B cell (primary cell): ENCODE measurements around the gene DRC1. TPM values are rescaled to one million over a fixed set of nuclear protein-coding genes. Genes with fewer than 3 reads are reported as not detected.

Experiments used
- ATAC-seq: fragments of 200-7000 bp; cut with Tn5 transposase; one replicate; pipeline ENCODE4 v1.10.0; 2021; ENCODE audit warnings: low read depth, mild to moderate bottlenecking, moderate number of reproducible peaks, moderate library complexity
- CTCF ChIA-PET: fragments of 350-600 bp; sonication (Branson Sonifier 250); formaldehyde crosslinking; loops from one replicate; lab custom pipeline; 2021; ENCODE audit warnings: antibody characterized with exemption, inconsistent platforms; lab: Charles Lee
- POLR2A ChIA-PET: fragments of 350-600 bp; sonication (Branson Sonifier 250); formaldehyde crosslinking; loops from one replicate; lab custom pipeline; 2021; ENCODE audit warnings: antibody characterized with exemption; lab: Charles Lee
- DNase-seq: peaks from one replicate; pipeline ENCODE4 v3.0.0; 2013
- H2AFZ ChIP-seq: 2 replicates; pipeline ENCODE4 v1.6.1; 2012; ENCODE audit warnings: mild to moderate bottlenecking, low read depth, low read length; ENCODE audit not compliant: insufficient read depth, poor library complexity, severe bottlenecking
- H3K27ac ChIP-seq, 2 donors: 1 replicate in 1 of 2; 2 replicates in 1 of 2; pipeline ENCODE4 v1.5.1; 2012 to 2013; ENCODE audit warnings: low read length in 2 of 2, mild to moderate bottlenecking in 2 of 2, moderate library complexity in 1 of 2
- H3K27me3 ChIP-seq, 4 experiments: fragments of 200-600 bp in 1 of 4; sonication (generic) in 1 of 4; replicated peaks in 1 of 4; 1 replicate in 2 of 4; 2 replicates in 2 of 4; pipeline versions ENCODE4 v1.6.1 to v1.7.0; 2013 to 2016; ENCODE audit warnings: low read length in 3 of 4, mild to moderate bottlenecking in 2 of 4, mixed read lengths in 1 of 4, moderate library complexity in 1 of 4; ENCODE audit not compliant: insufficient read depth in 4 of 4, control insufficient read depth in 3 of 4; ENCODE audit errors: control extremely low read depth in 1 of 4
- H3K36me3 ChIP-seq, 2 experiments: replicated peaks in 1 of 2; 1 replicate in 1 of 2; 2 replicates in 1 of 2; pipeline versions ENCODE4 v1.6.1 to v1.7.1; 2013; ENCODE audit warnings: low read length in 1 of 2; ENCODE audit not compliant: insufficient read depth in 2 of 2, control insufficient read depth in 1 of 2; ENCODE audit errors: control extremely low read depth in 1 of 2, extremely low read depth in 1 of 2
- H3K4me1 ChIP-seq, 2 donors: fragments of 200-600 bp in 1 of 2; sonication (generic) in 1 of 2; 1 replicate in 1 of 2; 2 replicates in 1 of 2; pipeline versions ENCODE4 v1.5.1 to v1.6.1; 2013 to 2017; ENCODE audit warnings: low read length in 2 of 2; ENCODE audit not compliant: control insufficient read depth in 2 of 2, insufficient read depth in 2 of 2
- H3K4me2 ChIP-seq: replicated peaks from 2 replicates; pipeline ENCODE3; 2012; ENCODE audit warnings: mild to moderate bottlenecking, low read depth, low read length; ENCODE audit not compliant: poor library complexity, severe bottlenecking
- H3K4me3 ChIP-seq, 5 experiments: fragments of 200-600 bp in 1 of 5; sonication (generic) in 1 of 5; 1 replicate in 3 of 5; 2 replicates in 2 of 5; pipeline versions ENCODE4 v1.5.1 to v1.7.0; 2011 to 2016; ENCODE audit warnings: low read length in 4 of 5, mild to moderate bottlenecking in 4 of 5, low read depth in 2 of 5, control low read depth in 1 of 5, moderate library complexity in 1 of 5; ENCODE audit not compliant: insufficient read depth in 1 of 5; ENCODE audit errors: control extremely low read depth in 1 of 5, extremely low read depth in 1 of 5
- H3K79me2 ChIP-seq: fragments of 200-600 bp; sonication (generic); one replicate; pipeline ENCODE4 v1.6.0; 2016; ENCODE audit warnings: low read length; ENCODE audit not compliant: control insufficient read depth, insufficient read depth
- H3K9ac ChIP-seq: fragments of 200-600 bp; sonication (generic); 2 replicates; pipeline ENCODE4 v1.6.1; 2017; ENCODE audit warnings: mild to moderate bottlenecking, low read length, moderate library complexity
- H3K9me3 ChIP-seq, 3 donors: one replicate each; pipeline versions ENCODE4 v1.6.1 to v1.7.1; 2013; ENCODE audit warnings: low read length in 2 of 3; ENCODE audit not compliant: control insufficient read depth in 2 of 3, insufficient read depth in 1 of 3; ENCODE audit errors: control extremely low read depth in 1 of 3
- H4K20me1 ChIP-seq: 2 replicates; pipeline ENCODE4 v1.6.0; 2012; ENCODE audit warnings: mild to moderate bottlenecking, low read length; ENCODE audit not compliant: insufficient read depth, control insufficient read depth, poor library complexity, severe bottlenecking
- H3K27ac Mint-ChIP-seq: one replicate; pipeline ENCODE4 v1.8.0; 2021; ENCODE audit warnings: mixed read lengths
- H3K27me3 Mint-ChIP-seq: one replicate; pipeline ENCODE4 v1.8.0; 2021; ENCODE audit warnings: mixed read lengths
- H3K4me1 Mint-ChIP-seq: one replicate; pipeline ENCODE4 v1.8.0; 2021; ENCODE audit warnings: mixed read lengths
- H3K4me3 Mint-ChIP-seq: one replicate; pipeline ENCODE4 v1.8.0; 2021; ENCODE audit warnings: mixed read lengths
- H3K9me3 Mint-ChIP-seq: one replicate; pipeline ENCODE4 v1.8.0; 2022; ENCODE audit warnings: mixed read lengths; ENCODE audit not compliant: insufficient read depth
- CTCF ChIP-seq: fragments of 200-600 bp; IDR thresholded peaks from one replicate; pipeline ENCODE4 v1.8.0; 2022; ENCODE audit warnings: antibody characterized with exemption, mild to moderate bottlenecking
- EZH2 ChIP-seq: IDR thresholded peaks from 2 replicates; pipeline ENCODE4 v1.6.1; 2012; ENCODE audit warnings: borderline replicate concordance, low read depth, mild to moderate bottlenecking, moderate library complexity, low read length; ENCODE audit not compliant: insufficient read depth, poor library complexity, severe bottlenecking
- WGBS: methylation state at CpG from one replicate; pipeline ENCODE4 v1.1.5; 2013; ENCODE audit warnings: missing lambda C conversion rate; ENCODE audit not compliant: insufficient coverage; 5-methylcytosine and 5-hydroxymethylcytosine counted together
- intact Hi-C: fragments of 100-400 bp; cut with micrococcal nuclease; formaldehyde crosslinking; loops from one replicate; pipeline ENCODE4 v1.10.0; 2022
- polyA plus RNA-seq: library from polyadenylated mRNA; depleted of rRNA; stranded (reverse); fragments of >200 nt; gene quantifications from 2 replicates; pipeline ENCODE4 v1.2.3, GENCODE V29; 2012
- total RNA-seq, 2 donors: library from RNA; stranded (reverse); fragments of 120-200 nt in 1 of 2; gene quantifications; 1 replicate in 1 of 2; 2 replicates in 1 of 2; pipeline versions ENCODE4 v1.2.3 to v1.2.4, GENCODE V29; 2013 to 2022

Gene DRC1
- total and polyA plus RNA-seq, 2 donors (not counting 1 experiment from before 2014, with no cell fraction given) = not detected

GRCh38 chr2:26428846-26429245 is 27.1 kb downstream of the DRC1 start:
- DNase-seq (no peak), ATAC-seq (no peak)
- Histone ChIP-seq H4K20me1 (no peaks in the 10 kb centered on the region), H3K9ac (no peak overlapping the region), H3K4me3 (no peak overlapping the region), H3K9me3 (no peaks in the 10 kb centered on the region), H3K27me3 (no peaks in the 10 kb centered on the region), H2AFZ (no peak overlapping the region), H3K79me2 (no peaks in the 10 kb centered on the region), H3K4me1 (no peaks in the 10 kb centered on the region), H3K27ac (no peak overlapping the region), H3K36me3 (no peaks in the 10 kb centered on the region), H3K4me2 (no peak overlapping the region)
- Mint-ChIP-seq H3K9me3 (peaks cover 2% of the 10 kb centered on the region), H3K4me3 (no peak overlapping the region), H3K4me1 (no peaks in the 10 kb centered on the region), H3K27ac (no peak overlapping the region), H3K27me3 (peaks cover 8% of the 10 kb centered on the region)
- CTCF ChIA-PET = no interaction called here
- TF ChIP-seq CTCF (no peak), EZH2 (no peak)
- POLR2A ChIA-PET = no interaction called here
- intact Hi-C loops = no loop called here
- WGBS = 100% methylated on average over 2 of the region's 2 CpGs

GRCh38 chr2:26429779-26430578 is 28.3 kb downstream of the DRC1 start:
- Histone ChIP-seq H2AFZ (no peak overlapping the region), H4K20me1 (no peaks in the 10 kb centered on the region), H3K9ac (no peak overlapping the region), H3K9me3 (no peaks in the 10 kb centered on the region), H3K79me2 (no peaks in the 10 kb centered on the region), H3K27me3 (no peaks in the 10 kb centered on the region), H3K4me2 (no peak overlapping the region), H3K36me3 (no peaks in the 10 kb centered on the region), H3K4me1 (no peaks in the 10 kb centered on the region), H3K4me3 (no peak overlapping the region), H3K27ac (no peak overlapping the region)
- CTCF ChIA-PET = no interaction called here
- H3K4me3 Mint-ChIP-seq = no peak overlapping the region
- intact Hi-C loops = no loop called here
- WGBS = 90% methylated on average over 7 of the region's 8 CpGs
- TF ChIP-seq CTCF = no peak
- TF ChIP-seq EZH2 = no peak
- peaks cover 8% of the 10 kb centered on the region for H3K27me3 Mint-ChIP-seq
- H3K27ac Mint-ChIP-seq = no peak overlapping the region
- H3K9me3 Mint-ChIP-seq = peaks cover 2% of the 10 kb centered on the region
- POLR2A ChIA-PET = no interaction called here
- ATAC-seq (no peak), DNase-seq (no peak)
- no peaks in the 10 kb centered on the region for H3K4me1 Mint-ChIP-seq
